HCT116 (cell line): ENCODE measurements around the gene AK5. TPM values are rescaled to one million over a fixed set of nuclear protein-coding genes. Genes with fewer than 3 reads are reported as not detected.
A peak's percentile ranks its signal among the peaks of the same experiment; 100 is the strongest.

ENCODE experiments used
- ATAC-seq: fragments of 200-7000 bp; cut with Tn5 transposase; 2 replicates; pipeline ENCODE4 v1.9.1; 2020; ENCODE audit warnings: mild to moderate bottlenecking, moderate library complexity
- BruUV-seq: library from RNA; stranded (reverse); fragments of 400-500 nt; replicated peaks from 2 replicates; lab custom pipeline; 2021; lab: Mats Ljungman, UMichigan
- CTCF ChIA-PET: fragments of 300-600 bp; sonication (Branson Sonifier 250); formaldehyde crosslinking; loops from one replicate; lab custom pipeline; 2021; ENCODE audit warnings: antibody characterized with exemption; lab: Charles Lee
- POLR2A ChIA-PET: fragments of 300-600, 350-600 bp; sonication (Branson Sonifier 250); formaldehyde crosslinking; loops from one replicate; lab custom pipeline; 2021; ENCODE audit warnings: antibody characterized with exemption; lab: Charles Lee
- RAD21 ChIA-PET, 2 experiments: fragments of 300-600 bp; sonication (Branson Sonifier 250); formaldehyde crosslinking; loops; one replicate each; lab custom pipeline; 2023; ENCODE audit warnings: low total read pairs in 2 of 2; ENCODE audit not compliant: uncharacterized antibody in 2 of 2, unreplicated experiment in 2 of 2, low non-redundant PET in 1 of 2; lab: Charles Lee
- DNase-seq: peaks from one replicate; pipeline ENCODE4 v3.0.0-alpha.2; 2010; ENCODE audit warnings: low read depth, low spot score
- H2AFZ ChIP-seq: fragments of 200-600 bp; shearing (Covaris generic), sonication (generic); 2 replicates; pipeline ENCODE4 v1.6.1; 2017; ENCODE audit warnings: low read depth, mixed run types, mixed read lengths, antibody characterized with exemption, low read length; ENCODE audit not compliant: poor library complexity, severe bottlenecking
- H3K27ac ChIP-seq: 2 replicates; pipeline ENCODE4 v1.5.1; 2012; ENCODE audit warnings: low read depth, low read length
- H3K27me3 ChIP-seq: fragments of 200-600 bp; sonication (generic); 2 replicates; pipeline ENCODE4 v1.6.1; 2016; ENCODE audit warnings: mixed run types, low read length, mixed read lengths; ENCODE audit not compliant: insufficient read depth
- H3K36me3 ChIP-seq, 2 experiments: fragments of 200-500 bp in 1 of 2; fragments of 200-600 bp in 1 of 2; sonication (Bioruptor generic) in 1 of 2; sonication (generic) in 1 of 2; 2 replicates each; pipeline versions ENCODE4 v1.5.1 to v1.6.1; 2014 to 2016; ENCODE audit warnings: low read length in 2 of 2, inconsistent platforms in 1 of 2, mixed read lengths in 1 of 2, mixed run types in 1 of 2; ENCODE audit not compliant: insufficient read depth in 2 of 2, control insufficient read depth in 1 of 2
- H3K4me1 ChIP-seq, 2 experiments: fragments of 200-600 bp in 1 of 2; sonication (generic) in 1 of 2; 2 replicates each; pipeline versions ENCODE4 v1.5.1 to v1.6.1; 2012 to 2017; ENCODE audit warnings: low read length in 2 of 2, inconsistent platforms in 1 of 2, mild to moderate bottlenecking in 1 of 2, mixed read lengths in 1 of 2, mixed run types in 1 of 2, moderate library complexity in 1 of 2; ENCODE audit not compliant: insufficient read depth in 2 of 2, control insufficient read depth in 1 of 2
- H3K4me2 ChIP-seq: fragments of 200-600 bp; sonication (generic); 2 replicates; pipeline ENCODE4 v1.6.1; 2017; ENCODE audit warnings: mixed run types, low read length, mixed read lengths
- H3K4me3 ChIP-seq, 2 experiments: fragments of 200-600 bp in 1 of 2; sonication (generic) in 1 of 2; replicated peaks in 1 of 2; 2 replicates each; pipeline ENCODE4 v1.5.1; 2011 to 2016; ENCODE audit warnings: low read length in 2 of 2, control low read depth in 1 of 2, low read depth in 1 of 2, mild to moderate bottlenecking in 1 of 2, mixed read lengths in 1 of 2, mixed run types in 1 of 2
- H3K79me2 ChIP-seq: fragments of 200-600 bp; sonication (generic); 2 replicates; pipeline ENCODE4 v1.6.1; 2017; ENCODE audit warnings: mild to moderate bottlenecking, mixed run types, low read length, moderate library complexity, mixed read lengths; ENCODE audit not compliant: insufficient read depth
- H3K9ac ChIP-seq: fragments of 200-600 bp; sonication (generic); 2 replicates; pipeline ENCODE4 v1.6.1; 2016; ENCODE audit warnings: low read length, mixed read lengths
- H3K9me2 ChIP-seq: fragments of 200-600 bp; sonication (generic), shearing (Covaris generic); 2 replicates; pipeline ENCODE4 v1.6.1; 2017; ENCODE audit warnings: mixed run types, mild to moderate bottlenecking, moderate library complexity; ENCODE audit not compliant: insufficient read depth
- H3K9me3 ChIP-seq, 2 experiments: fragments of 200-500 bp in 1 of 2; fragments of 200-600 bp in 1 of 2; sonication (Bioruptor generic) in 1 of 2; sonication (generic) in 1 of 2; 2 replicates each; pipeline ENCODE4 v1.6.1; 2014 to 2017; ENCODE audit warnings: low read length in 2 of 2, mixed read lengths in 2 of 2, inconsistent platforms in 1 of 2, low read depth in 1 of 2, mild to moderate bottlenecking in 1 of 2, mixed run types in 1 of 2, moderate library complexity in 1 of 2; ENCODE audit not compliant: control insufficient read depth in 1 of 2, insufficient read depth in 1 of 2
- H4K20me1 ChIP-seq: fragments of 200-600 bp; sonication (generic), shearing (Covaris generic); 2 replicates; pipeline ENCODE4 v1.6.1; 2017; ENCODE audit warnings: mixed run types, mild to moderate bottlenecking, moderate library complexity; ENCODE audit not compliant: insufficient read depth
- CEBPB ChIP-seq: IDR thresholded peaks from 2 replicates; pipeline ENCODE4 v1.6.1; 2012; ENCODE audit warnings: low read depth
- CTCF ChIP-seq, 3 experiments: fragments of 200-600 bp in 1 of 3; sonication (generic) in 1 of 3; IDR thresholded peaks in 2 of 3; conservative IDR thresholded peaks in 1 of 3; 2 replicates each; pipeline ENCODE4 v1.5.1; 2012 to 2017; ENCODE audit warnings: low read depth in 2 of 3, low read length in 2 of 3, antibody characterized with exemption in 1 of 3, borderline replicate concordance in 1 of 3, control low read depth in 1 of 3, mild to moderate bottlenecking in 1 of 3, mixed read lengths in 1 of 3, mixed run types in 1 of 3, moderate library complexity in 1 of 3; ENCODE audit not compliant: insufficient read depth in 1 of 3
- EZH2 ChIP-seq: fragments of 200-600 bp; sonication (generic); IDR thresholded peaks from 2 replicates; pipeline ENCODE4 v1.6.1; 2017; ENCODE audit warnings: antibody characterized with exemption, mixed run types
- JUND ChIP-seq: IDR thresholded peaks from 2 replicates; pipeline ENCODE4 v1.6.1; 2012
- POLR2AphosphoS5 ChIP-seq: IDR thresholded peaks from 2 replicates; pipeline ENCODE4 v1.6.1; 2011; ENCODE audit warnings: mild to moderate bottlenecking, low read depth, low read length, moderate library complexity
- RAD21 ChIP-seq: IDR thresholded peaks from 2 replicates; pipeline ENCODE4 v1.6.1; 2012; ENCODE audit warnings: low read depth, mild to moderate bottlenecking
- REST ChIP-seq: IDR thresholded peaks from 2 replicates; pipeline ENCODE4 v1.6.1; 2012; ENCODE audit warnings: low read depth
- SP1 ChIP-seq: IDR thresholded peaks from 2 replicates; pipeline ENCODE4 v1.6.1; 2012; ENCODE audit warnings: low read depth
- TCF7L2 ChIP-seq: IDR thresholded peaks from 2 replicates; pipeline ENCODE4 v1.7.0; 2011; ENCODE audit warnings: borderline replicate concordance, inconsistent platforms; ENCODE audit not compliant: insufficient read depth, insufficient read length; ENCODE audit errors: extremely low read depth
- intact Hi-C: fragments of 100-400 bp; cut with micrococcal nuclease; formaldehyde crosslinking; loops from 2 replicates; pipeline ENCODE4 v1.10.0; 2022
- total RNA-seq: library from RNA; stranded (reverse); gene quantifications from one replicate; pipeline ENCODE4 v1.2.1, GENCODE V29; 2021; ENCODE audit not compliant: unreplicated experiment

The AK5 gene
- total RNA-seq, 1 experiment from 2014 or later = 0.22 TPM

DNA sequence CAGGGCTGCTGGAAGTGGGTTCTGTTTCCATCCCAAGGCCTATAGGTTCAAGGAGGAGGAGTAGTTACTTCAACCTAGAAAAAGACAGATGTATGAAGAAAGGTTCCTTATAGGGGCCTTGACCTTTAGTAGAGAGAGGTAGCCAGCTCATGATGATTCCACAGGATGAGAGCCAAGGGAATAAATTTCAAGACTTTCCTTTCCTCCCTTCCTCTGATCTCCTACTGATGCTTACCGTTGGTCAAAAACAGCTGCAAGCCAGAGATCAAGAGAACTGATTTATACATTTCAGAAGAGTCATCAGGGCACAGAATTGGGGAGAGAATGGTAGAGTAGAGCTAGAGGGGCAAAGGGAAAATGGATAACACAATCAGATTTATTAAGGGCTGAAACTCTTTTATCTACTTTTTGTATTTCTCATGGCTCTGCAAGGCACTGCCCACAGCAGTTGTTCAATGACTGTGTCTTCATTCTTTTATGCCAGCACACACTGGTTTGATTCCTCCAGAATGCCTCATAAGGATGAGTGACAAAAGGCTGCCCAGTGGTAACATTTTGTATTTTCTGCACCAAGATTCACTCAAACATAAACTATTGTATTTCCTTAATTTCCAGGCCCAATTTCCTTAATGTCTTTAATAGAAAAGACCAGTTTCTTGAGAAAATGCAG is 37.4 kb downstream of the AK5 start:
- no peak for TF ChIP-seq CTCF (IDR thresholded peaks at IDR 0.05 in 2 of 3, conservative IDR thresholded peaks at IDR 0.05 in 1 of 3; ENCODE audit: borderline replicate concordance in 1 of 3, insufficient read depth in 1 of 3, low read depth in 2 of 3, low read length in 2 of 3)
- no peaks in the 10 kb centered on the region for H3K79me2 ChIP-seq
- intact Hi-C loops = no loop called here
- POLR2A ChIA-PET = no interaction called here
- H3K4me1 ChIP-seq = peaks cover 12 to 20% of the 10 kb centered on the region in 2 experiments
- H3K9me2 ChIP-seq = no peaks in the 10 kb centered on the region
- H3K4me3 ChIP-seq = no peak overlapping the region
- RAD21 ChIA-PET = no interaction called here
- no peaks in the 10 kb centered on the region for H3K36me3 ChIP-seq
- no peak overlapping the region for H3K27ac ChIP-seq
- no peak for ATAC-seq
- DNase-seq = no peak
- no peak overlapping the region for H3K9ac ChIP-seq
- no peaks in the 10 kb centered on the region for H3K9me3 ChIP-seq
- no peaks in the 10 kb centered on the region for H3K27me3 ChIP-seq
- CTCF ChIA-PET = no interaction called here
- no peak overlapping the region for H2AFZ ChIP-seq
- no peaks in the 10 kb centered on the region for H4K20me1 ChIP-seq
- no TSS peak for BruUV-seq
- no peak overlapping the region for H3K4me2 ChIP-seq

- Histone ChIP-seq H4K20me1 (no peaks in the 10 kb centered on the region), H3K79me2 (no peaks in the 10 kb centered on the region), H3K4me2 (peak overlapping the region; percentile 54), H3K9ac (peak overlapping the region; percentile 34), H3K27ac (peak overlapping the region; percentile 63; the same call in 1 of the 2 replicates), H3K27me3 (no peaks in the 10 kb centered on the region), H3K4me3 (0 out of 4 replicates have a peak overlapping the region, but pooled peaks of 1 of the 2 experiments have one; percentile 10), H3K9me2 (0 out of 2 replicates have a peak, but pooled peaks cover 3% of the 10 kb centered on the region), H2AFZ (peak overlapping the region; percentile 93), H3K4me1 (peaks cover 12 to 20% of the 10 kb centered on the region in 2 experiments), H3K9me3 (no peaks in the 10 kb centered on the region), H3K36me3 (no peaks in the 10 kb centered on the region)
- intact Hi-C loops = loop anchor here (5.0 kb wide), 1 partner anchor 215 kb away; no protein-coding TSS in a partner anchor
- ChIA-PET CTCF (interaction anchor here (0.7 to 3.4 kb wide), 3 partner anchors 9 to 682 kb away, joined by 3 to 10 read pairs (median 3); no protein-coding TSS in a partner anchor), POLR2A (interaction anchor here (0.7 kb wide), 1 partner anchor 12 kb away, joined by 3 read pairs; no protein-coding TSS in a partner anchor), RAD21 (no interaction called here)
- BruUV-seq = no TSS peak
- ATAC-seq (peak; percentile 87), DNase-seq (peak; percentile 51)
- TF ChIP-seq TCF7L2 = no peak
- no peak for TF ChIP-seq REST
- peak; percentile 22; the same call in 1 of the 2 replicates for TF ChIP-seq POLR2AphosphoS5
- TF ChIP-seq SP1 = peak; percentile 31; the same call in 1 of the 2 replicates
- TF ChIP-seq RAD21 = peak; percentile 2; the same call in 1 of the 2 replicates
- TF ChIP-seq CEBPB = peak; percentile 34; the same call in 1 of the 2 replicates
- peak; percentile 44; the same call in 1 of the 2 replicates for TF ChIP-seq JUND
- TF ChIP-seq EZH2 = no peak
Observed at GRCh38 chr1:77322061-77322900, 40.5 kb downstream of the AK5 start.
